ENCODE measurements around the gene SLC2A1.

DNA sequence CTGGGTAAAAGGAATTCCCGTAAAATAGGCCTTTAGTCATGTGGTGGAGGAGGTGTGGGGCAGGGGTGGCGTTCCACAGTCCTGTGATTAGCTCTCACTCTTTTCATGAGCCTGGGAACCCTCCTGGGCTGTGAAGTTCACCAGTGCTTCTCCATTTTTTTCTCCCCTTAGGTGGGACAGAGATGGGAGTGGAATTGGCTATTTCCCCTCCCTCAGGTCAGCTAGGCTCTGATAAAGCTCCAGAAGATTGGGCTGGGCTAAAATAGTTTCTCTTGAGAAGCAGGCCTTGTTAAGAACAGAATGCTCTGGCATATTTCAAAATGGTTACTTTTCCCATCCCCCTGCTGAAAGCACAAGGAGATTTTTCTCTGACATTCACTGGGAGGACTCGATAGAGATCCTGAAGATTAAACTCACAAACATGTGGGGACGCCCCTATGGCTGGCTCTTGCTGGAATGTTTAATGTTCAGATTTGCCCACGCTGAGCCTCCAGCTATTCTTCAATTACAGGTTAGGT, 33.4 kb upstream of the SLC2A1 start:
- TF ChIP-seq POLR2A (IDR thresholded peaks at IDR 0.05) (no peak), CTCF (IDR thresholded peaks at IDR 0.05) (no peak), POLR2AphosphoS5 (IDR thresholded peaks at IDR 0.05) (no peak), EP300 (IDR thresholded peaks at IDR 0.05) (no peak)

All from stomach (tissue), 4 donors.